NCI-H460 (cell line): ENCODE results near the gene CGREF1. TPM values are rescaled to one million over a fixed set of nuclear protein-coding genes. Genes with fewer than 3 reads are reported as not detected.

Experiments
- DNase-seq: peaks from one replicate; pipeline ENCODE4 v3.0.0-alpha.2; 2016; ENCODE audit warnings: low read depth; ENCODE audit errors: extremely low read depth
- total RNA-seq: library from RNA; depleted of rRNA; stranded (reverse); fragments of >200 nt; shearing (Covaris generic); gene quantifications from 2 replicates; pipeline ENCODE4 v1.2.3, GENCODE V29; 2014; rRNA removed

CGREF1 gene
- total RNA-seq, 1 experiment from 2014 or later = 43.2 TPM

DNA sequence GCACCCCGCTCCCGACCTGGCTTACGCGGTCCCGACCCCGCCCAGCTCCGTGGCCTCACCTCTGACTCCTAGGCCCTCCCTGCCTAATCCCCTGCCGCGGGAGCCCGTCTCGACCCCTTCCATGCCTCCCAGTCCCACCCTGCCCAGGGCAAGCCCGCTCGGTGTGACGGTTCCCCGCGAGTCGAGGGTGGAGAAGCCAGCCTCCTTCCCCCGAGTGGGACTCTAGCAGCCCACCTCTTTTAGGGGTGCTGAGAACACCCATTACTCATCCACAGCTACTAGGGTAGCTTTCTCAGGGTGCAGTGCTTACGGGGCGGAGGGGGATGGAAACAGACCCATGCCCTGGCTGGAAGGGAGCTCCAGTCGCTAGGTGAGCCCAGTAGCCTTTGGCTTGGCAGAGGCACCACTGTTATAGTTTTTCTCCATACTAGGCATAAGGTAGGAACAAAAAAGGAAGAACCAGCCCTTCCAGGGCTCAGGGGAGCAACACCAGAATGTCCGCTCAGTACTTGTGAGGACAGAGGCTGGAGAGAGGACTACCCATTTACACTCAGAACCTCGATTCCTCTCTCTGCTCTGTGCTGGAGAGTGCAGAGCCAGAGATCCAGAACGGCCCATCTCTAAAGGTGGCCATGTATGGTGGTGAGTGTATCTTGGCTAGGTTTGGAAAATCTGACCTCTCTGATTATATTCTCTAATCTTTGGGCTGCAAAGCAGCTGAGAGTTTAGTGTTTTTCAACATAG is 66.9 kb downstream of the CGREF1 start:
- no peak for DNase-seq

DNA sequence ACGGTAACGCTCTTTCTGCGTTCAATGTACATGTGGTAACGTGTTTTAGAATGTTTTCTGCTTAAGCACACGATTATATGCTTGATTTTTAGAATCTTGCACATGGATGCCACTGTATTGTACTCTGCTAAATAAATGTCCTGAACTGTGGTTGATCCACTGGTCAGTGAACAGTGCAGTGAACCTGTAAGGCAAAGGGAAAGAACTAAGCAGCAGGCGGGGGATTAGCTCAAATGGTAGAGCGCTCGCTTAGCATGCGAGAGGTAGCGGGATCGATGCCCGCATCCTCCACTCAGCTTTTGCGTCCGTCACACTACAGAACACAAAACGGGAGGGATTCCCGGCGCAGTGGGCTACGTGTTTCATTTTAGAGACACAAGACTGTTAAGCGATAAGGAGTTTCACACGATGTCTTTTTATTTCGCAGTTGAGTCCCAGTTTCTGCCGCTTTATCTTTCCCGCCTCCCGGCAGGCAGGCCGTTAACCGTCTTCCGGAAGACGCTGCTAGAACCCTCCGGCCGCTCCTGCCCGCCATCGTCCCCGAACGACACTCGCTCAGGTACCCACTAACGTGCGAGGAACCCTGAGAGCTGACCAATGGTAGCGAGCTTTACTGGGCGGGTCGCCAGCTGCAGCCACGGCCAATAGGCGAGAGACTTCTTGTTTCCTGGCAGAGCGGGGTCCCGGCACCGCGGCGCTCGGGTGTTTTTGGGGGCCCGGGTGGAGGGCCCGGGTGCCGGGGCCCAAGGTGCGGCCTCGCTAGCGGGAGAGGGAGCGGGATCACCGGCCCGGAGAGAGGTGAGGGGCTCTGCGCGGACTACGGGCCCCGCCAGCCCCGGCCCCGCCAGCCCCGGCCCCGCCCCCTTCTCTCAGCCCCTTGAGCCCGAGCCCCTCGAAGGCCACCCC is 67.7 kb downstream of the CGREF1 start, which contains the start of gene AGBL5:
AGBL5 (plus strand) TSS at position 673 of the 906 bp plus-strand sequence. CDS start 1,291 bp downstream, outside the sequence.
- DNase-seq = peak; percentile 95

Other genes starting within 250 kb of the CGREF1 start
- gene MAPRE3, start 148.5 kb downstream of the CGREF1 start, total RNA-seq = 4.0 and 5.1 TPM in 2 replicates
- 32.0 and 36.3 TPM in 2 replicates for gene TMEM214, start 86.2 kb downstream of the CGREF1 start, total RNA-seq
- gene AGBL5, start 67.5 kb downstream of the CGREF1 start, total RNA-seq = 35.4 and 39.5 TPM in 2 replicates
- 255 and 293 TPM in 2 replicates for gene OST4, start 47.5 kb downstream of the CGREF1 start, total RNA-seq
- 0.22 TPM in 1 of 2 replicates, not detected in the other for gene EMILIN1, start 40.5 kb downstream of the CGREF1 start, total RNA-seq
- 1.2 and 1.7 TPM in 2 replicates for gene KHK, start 32.4 kb downstream of the CGREF1 start, total RNA-seq
- 1.4 and 1.7 TPM in 2 replicates for gene ABHD1, start 4.7 kb upstream of the CGREF1 start, total RNA-seq
- 52.5 and 53.3 TPM in 2 replicates for gene PREB, start 15.5 kb upstream of the CGREF1 start, total RNA-seq
- not detected in 2 replicates for gene PRR30, start 20.3 kb upstream of the CGREF1 start, total RNA-seq
- not detected in 2 replicates for gene TCF23, start 29.9 kb upstream of the CGREF1 start, total RNA-seq
- gene ATRAID, start 92.9 kb upstream of the CGREF1 start, total RNA-seq = 219 and 271 TPM in 2 replicates
- gene SLC5A6, start 93.1 kb upstream of the CGREF1 start, total RNA-seq = 49.7 and 51.8 TPM in 2 replicates
- gene CAD, start 98.2 kb upstream of the CGREF1 start, total RNA-seq = 34.1 and 38.5 TPM in 2 replicates
- 0.50 and 0.75 TPM in 2 replicates for gene SLC30A3, start 143.9 kb upstream of the CGREF1 start, total RNA-seq
- gene DNAJC5G, start 156.3 kb upstream of the CGREF1 start, total RNA-seq = not detected in 2 replicates
- gene TRIM54, start 163.3 kb upstream of the CGREF1 start, total RNA-seq = 0.12 TPM in 1 of 2 replicates, not detected in the other
- 4.6 and 6.8 TPM in 2 replicates for gene UCN, start 189.3 kb upstream of the CGREF1 start, total RNA-seq
- gene MPV17, start 204.0 kb upstream of the CGREF1 start, total RNA-seq = 77.5 and 83.6 TPM in 2 replicates
- gene GTF3C2, start 237.6 kb upstream of the CGREF1 start, total RNA-seq = 59.8 and 66.5 TPM in 2 replicates